ENCODE measurements around the gene CDH16.

CDH16 gene

GRCh38 chr16:66930189-66930588 is 11.5 kb upstream of the CDH16 start:
- DNase-seq, result no peak
- intact Hi-C loops (cut with DNase I), result loop anchor here (5.0 kb wide), 1 partner anchor 33 kb away; no protein-coding TSS in a partner anchor

- intact Hi-C loops (cut with DNase I), result no loop called here
- peak in 1 of 10 donors; percentile 18 for DNase-seq
These were observed 10.2 kb upstream of the CDH16 start for GRCh38 chr16:66928702-66929388.

- DNase-seq, result no peak
- intact Hi-C loops (cut with DNase I), result no loop called here
These were observed 9.4 kb upstream of the CDH16 start for GRCh38 chr16:66927918-66928649.

- DNase-seq, result no peak
- intact Hi-C loops (cut with DNase I), result no loop called here
These were observed 8.3 kb upstream of the CDH16 start for GRCh38 chr16:66926961-66927436.

GRCh38 chr16:66926171-66926947 is 7.7 kb upstream of the CDH16 start:
- peak in 1 of 10 donors; percentile 24 for DNase-seq
- intact Hi-C loops (cut with DNase I), result no loop called here

DNA sequence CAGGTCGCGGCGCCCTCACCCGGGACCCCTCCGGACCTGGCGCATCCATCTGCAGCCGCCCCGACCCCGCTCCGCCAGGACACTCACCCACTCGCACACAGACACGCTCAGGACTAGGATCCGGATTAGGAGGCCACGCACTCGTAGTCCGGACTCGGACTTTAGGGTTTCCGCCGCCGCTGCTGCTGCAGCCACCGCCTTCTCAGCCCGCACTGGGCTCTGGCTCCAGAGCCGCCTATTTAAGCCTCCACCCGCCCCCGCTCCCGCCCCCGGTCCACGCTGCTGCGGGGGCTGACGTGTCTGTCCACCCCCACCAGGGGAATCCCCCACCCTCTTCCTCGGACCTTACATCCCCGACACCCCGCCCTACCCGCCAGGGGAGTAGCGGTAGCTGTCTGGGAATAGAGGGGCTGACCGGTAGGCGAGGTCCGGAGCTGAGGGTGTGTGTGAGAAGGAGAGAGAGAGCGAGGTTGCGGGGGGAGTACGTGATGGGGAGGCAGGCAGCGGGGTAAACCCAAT is 6.7 kb upstream of the CDH16 start, which contains the start of gene RRAD:
Gene RRAD (minus strand): TSS at position 214 of the 519 bp plus-strand sequence. CDS start 356 bp downstream, outside the sequence.
- intact Hi-C loops (cut with DNase I), result no loop called here
- no peak for DNase-seq

- intact Hi-C loops (cut with DNase I), result no loop called here
- DNase-seq, result no peak
These were observed 6.0 kb upstream of the CDH16 start for GRCh38 chr16:66924527-66925321.

- intact Hi-C loops (cut with DNase I), result no loop called here
- no peak for DNase-seq
These were observed 5.2 kb upstream of the CDH16 start for GRCh38 chr16:66923866-66924265.

DNA sequence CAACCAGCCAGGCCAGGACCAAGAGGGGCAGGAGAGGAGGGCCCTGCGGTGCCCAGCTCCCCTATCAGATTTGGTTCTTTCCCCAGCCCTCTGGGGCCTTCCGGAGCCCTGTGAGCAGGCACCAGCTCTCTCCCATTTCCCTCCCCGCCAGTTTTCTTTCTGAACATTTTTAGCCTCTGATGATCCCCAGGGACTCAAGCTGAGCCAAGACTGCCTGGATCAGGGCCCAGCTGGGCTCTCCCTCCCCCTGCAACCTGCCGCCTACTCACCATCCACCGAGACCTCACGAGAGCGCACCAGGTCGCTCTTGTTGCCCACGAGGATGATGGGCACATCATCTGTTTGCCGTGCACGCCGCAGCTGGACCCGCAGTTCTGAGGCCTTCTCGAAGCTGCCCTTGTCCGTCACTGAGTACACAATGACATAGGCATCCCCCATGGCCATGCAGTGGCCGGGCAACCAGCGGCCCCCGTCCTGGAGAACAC is 4.6 kb upstream of the CDH16 start:
- DNase-seq, result no peak
- intact Hi-C loops (cut with DNase I), result no loop called here

DNA sequence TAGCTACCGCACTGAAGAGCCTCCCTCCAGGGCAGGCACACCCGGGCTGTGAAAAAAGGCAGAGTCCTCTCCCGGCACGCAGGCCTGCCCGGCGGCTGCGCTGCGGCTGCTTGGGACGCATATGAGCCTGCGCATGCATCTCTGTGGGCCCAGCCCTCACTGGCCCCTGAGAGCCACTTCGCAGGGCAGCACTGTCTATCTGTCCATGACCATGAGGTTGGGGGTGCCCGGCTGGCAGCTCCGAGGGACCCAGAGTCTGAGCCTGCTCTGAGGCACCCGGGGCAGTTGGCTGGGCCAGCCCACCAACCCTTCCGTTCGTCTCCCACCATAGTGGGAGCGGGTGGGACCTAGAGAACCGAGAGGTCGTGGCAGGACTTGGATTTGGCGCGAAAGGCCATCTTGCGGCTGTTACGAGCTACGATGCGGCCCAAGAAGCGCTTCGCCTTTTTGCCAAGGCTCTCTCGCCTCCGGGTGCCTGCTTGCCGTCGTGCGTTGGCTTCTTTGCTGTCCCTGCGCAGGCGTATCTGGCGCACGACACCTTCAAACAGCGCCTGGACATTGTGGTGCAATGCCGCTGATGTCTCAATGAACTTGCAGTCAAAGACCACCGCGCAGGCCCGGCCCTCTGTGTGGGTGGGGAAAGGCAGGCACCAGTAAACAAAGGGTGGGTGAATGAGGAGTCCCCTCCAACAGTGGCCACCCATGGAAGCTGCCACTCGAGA is 3.2 kb upstream of the CDH16 start:
- intact Hi-C loops (cut with DNase I), result no loop called here
- DNase-seq, result no peak

GRCh38 chr16:66920924-66921680 is 2.4 kb upstream of the CDH16 start:
- intact Hi-C loops (cut with DNase I), result no loop called here
- DNase-seq, result no peak

DNA sequence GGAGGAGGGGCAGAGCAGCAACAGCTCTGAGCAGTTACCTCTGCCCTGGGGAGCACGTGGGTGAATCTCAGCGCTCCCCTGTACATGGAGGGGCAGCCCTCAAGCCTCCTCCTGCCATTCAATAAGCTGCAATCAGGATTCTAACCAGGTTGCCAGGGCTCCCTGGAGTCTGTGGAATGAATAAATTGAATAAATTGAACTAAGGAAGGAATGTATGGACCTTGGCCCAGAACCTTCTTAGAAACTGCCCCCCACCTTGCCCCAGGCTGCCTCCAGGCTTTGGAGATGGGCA is 1.6 kb upstream of the CDH16 start:
- intact Hi-C loops (cut with DNase I), result no loop called here
- no peak for DNase-seq

DNA sequence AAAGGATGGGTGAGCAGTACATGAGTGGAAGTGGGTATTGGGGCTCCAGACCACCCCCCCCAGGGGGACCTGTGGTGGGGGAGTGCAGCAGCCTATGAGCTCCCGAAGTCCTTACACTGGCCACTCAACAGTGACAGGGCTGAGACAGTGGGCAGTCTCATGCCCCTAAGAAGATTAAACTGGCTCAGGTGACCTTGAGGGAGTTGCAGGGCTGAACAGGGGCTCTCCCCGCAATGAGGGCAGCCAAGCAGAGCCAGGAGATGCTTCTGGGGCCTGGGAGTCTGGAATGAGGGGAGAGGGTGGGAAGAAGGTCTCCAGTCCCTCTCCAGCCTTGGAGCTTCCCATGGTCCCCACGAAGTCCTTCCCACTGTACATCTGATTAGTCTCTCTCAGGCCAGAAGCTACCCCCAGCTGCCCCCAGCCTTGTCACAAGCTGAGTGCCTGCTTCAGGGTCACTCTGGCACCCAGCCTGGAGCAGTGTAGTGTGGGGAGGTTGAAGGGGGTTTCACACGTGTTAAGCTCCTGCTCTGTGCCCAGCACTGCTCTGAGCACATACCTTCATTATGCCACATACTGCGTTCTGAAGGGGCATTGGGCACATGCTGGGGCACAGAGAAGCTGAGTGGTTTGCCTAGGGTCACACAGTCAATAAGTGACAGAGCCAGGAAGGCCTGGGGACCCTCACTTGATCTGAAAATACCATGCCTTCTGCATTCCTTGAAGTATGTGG is 1.0 kb upstream of the CDH16 start:
- intact Hi-C loops (cut with DNase I), result no loop called here
- no peak for DNase-seq

- intact Hi-C loops (cut with DNase I), result no loop called here
- no peak for DNase-seq
These were observed 330 bp downstream of the CDH16 start for GRCh38 chr16:66918355-66918754.

DNA sequence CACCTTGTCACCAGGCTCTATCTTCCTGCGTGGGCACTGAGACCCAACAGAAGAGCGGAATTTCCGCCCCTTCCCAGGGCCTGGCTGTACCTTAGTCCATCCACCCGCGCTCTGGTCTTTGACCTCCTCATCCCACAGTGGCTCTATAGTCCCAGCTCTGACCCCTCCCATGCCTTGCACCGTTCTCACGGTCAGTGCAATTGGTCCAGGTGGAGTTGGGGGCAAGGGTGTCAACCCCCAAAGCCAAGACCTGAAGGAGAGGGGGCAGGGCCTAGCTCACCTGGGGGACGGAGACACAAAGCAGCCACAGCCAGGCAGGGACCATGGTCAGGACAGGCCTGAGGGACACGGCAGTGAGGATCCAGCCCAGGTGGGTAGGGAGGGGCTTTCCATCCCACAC is 944 bp downstream of the CDH16 start:
- intact Hi-C loops (cut with DNase I), result no loop called here

DNA sequence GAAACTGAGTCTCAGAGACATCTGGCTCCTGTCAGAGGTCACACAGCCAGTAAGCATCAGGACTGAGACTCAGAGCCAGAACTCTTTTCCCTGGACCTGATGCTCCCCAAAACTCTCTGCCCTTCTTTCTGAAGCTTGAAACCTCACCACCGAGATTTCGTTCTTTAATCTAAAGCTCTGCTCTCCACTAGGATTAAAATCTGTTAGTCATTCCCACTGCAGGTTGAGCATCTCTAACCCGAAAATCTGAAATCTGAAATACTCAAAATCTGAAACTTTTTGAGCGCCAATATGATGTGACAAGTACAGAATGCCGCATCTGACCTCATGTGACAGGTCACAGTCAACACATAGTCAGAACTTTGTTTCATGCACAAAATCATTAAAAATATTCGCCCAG is 2.2 kb downstream of the CDH16 start:
- no peak for DNase-seq
- intact Hi-C loops (cut with DNase I), result no loop called here

More for the DNA sequence above, 944 bp downstream of the CDH16 start:
- DNase-seq, result no peak

DNA sequence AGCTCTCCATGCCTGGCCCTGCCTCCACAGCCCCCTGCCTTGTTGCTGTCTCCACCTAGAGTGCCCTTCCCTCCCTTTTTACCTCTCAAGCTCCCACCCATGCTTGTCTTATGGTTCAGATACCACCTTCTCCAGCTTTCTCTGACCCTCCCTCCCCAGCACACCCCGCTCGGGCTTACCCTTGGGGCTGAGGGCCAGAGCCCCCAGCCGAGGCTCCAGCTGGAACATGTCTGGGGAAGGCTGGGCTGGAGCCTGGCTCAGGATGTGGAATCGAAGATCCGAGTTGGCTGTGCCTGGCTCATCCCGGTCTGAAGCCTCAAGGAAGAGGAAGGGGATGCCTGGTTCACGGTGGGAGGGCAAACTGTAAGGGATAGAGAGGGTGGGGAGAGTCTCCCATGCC is 3.6 kb downstream of the CDH16 start:
- intact Hi-C loops (cut with DNase I), result no loop called here
- no peak for DNase-seq

- no peak for DNase-seq
- intact Hi-C loops (cut with DNase I), result no loop called here
These were observed 4.1 kb downstream of the CDH16 start for GRCh38 chr16:66914541-66914940.

Data from posterior cingulate gyrus (tissue), 11 donors.